Choroid plexus epithelial cell (primary cell): ENCODE measurements around the gene PRKAB1.
A peak's percentile ranks its signal among the peaks of the same experiment; 100 is the strongest.

Experiments
- DNase-seq: peaks from one replicate; pipeline ENCODE4 v3.0.0-alpha.2; 2010; ENCODE audit warnings: low read depth
- H3K4me3 ChIP-seq: 2 replicates; pipeline ENCODE4 v1.5.1; 2011; ENCODE audit warnings: low read depth, mild to moderate bottlenecking, control low read depth, low read length, moderate library complexity
- TF ChIP-seq, protein P1 (sequence below): conservative IDR thresholded peaks from 2 replicates; pipeline ENCODE4 v1.5.1; 2011; ENCODE audit warnings: low read depth, mild to moderate bottlenecking, control low read depth, inconsistent platforms, low read length, moderate library complexity

PRKAB1 gene

DNA sequence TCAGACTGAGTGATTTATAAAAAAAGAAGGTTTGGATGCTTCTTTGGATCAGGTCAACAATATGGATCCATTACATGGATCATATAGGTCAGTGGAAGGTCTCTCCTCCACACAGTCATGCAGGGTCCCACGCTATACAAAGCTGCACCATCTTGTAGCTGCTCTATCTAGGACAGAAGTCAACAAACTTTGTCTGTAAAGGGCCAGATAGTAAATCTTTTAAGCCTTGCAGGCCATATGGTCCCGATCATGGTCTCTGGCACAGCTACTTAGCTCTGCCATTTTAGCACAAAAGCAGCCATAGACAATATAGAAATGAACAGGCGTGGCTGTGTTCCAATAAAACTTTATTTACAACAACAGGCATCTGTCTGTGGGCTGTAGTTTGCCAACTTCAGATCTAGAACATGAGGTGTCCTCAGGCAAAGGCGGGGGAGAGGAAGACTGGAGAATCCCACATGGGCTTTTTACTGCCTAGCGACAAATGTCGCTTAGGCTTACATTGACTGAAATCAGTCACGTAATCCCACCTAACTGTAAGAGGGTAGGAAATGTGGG, 37.6 kb upstream of the PRKAB1 start:
- H3K4me3 ChIP-seq = no peak overlapping the region
- TF ChIP-seq, protein P1, sequence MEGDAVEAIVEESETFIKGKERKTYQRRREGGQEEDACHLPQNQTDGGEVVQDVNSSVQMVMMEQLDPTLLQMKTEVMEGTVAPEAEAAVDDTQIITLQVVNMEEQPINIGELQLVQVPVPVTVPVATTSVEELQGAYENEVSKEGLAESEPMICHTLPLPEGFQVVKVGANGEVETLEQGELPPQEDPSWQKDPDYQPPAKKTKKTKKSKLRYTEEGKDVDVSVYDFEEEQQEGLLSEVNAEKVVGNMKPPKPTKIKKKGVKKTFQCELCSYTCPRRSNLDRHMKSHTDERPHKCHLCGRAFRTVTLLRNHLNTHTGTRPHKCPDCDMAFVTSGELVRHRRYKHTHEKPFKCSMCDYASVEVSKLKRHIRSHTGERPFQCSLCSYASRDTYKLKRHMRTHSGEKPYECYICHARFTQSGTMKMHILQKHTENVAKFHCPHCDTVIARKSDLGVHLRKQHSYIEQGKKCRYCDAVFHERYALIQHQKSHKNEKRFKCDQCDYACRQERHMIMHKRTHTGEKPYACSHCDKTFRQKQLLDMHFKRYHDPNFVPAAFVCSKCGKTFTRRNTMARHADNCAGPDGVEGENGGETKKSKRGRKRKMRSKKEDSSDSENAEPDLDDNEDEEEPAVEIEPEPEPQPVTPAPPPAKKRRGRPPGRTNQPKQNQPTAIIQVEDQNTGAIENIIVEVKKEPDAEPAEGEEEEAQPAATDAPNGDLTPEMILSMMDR = no peak
- DNase-seq = no peak

DNA sequence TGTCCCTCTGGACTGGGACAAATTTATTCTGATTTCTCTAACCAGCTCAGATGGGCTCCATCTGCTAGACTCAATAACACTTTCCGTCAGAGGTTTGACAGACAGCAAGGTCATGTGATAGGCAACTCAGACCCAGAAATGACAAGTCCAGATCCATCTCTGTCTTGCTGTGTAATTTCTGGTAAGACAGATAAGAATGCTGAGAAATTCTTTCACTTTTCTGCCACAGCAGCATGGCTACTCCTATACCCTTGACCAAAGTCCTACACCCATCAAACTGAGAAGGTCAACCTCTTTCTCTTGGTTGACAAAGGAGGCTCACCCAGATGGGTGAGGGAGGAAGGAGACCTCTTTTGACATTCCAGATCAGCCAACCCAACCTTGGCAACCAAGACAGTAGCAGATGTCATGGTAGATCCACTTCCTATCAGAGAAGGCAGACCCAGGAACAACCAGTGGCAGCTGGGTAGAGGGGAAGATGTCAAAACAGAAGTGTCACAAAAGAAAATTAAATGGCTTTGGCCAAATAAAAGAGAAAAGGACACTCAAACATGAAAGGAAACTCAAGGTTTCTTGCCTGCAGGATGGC, 36.9 kb upstream of the PRKAB1 start:
- no peak overlapping the region for H3K4me3 ChIP-seq
- TF ChIP-seq, protein P1 = no peak

GRCh38 chr12:119631930-119632678, 35.8 kb upstream of the PRKAB1 start:
- H3K4me3 ChIP-seq = no peak overlapping the region
- TF ChIP-seq, protein P1 = no peak
- DNase-seq = no peak

More for the DNA sequence above, 36.9 kb upstream of the PRKAB1 start:
- no peak for DNase-seq

GRCh38 chr12:119634743-119635142, 33.2 kb upstream of the PRKAB1 start:
- DNase-seq = no peak
- TF ChIP-seq, protein P1 = no peak
- no peak overlapping the region for H3K4me3 ChIP-seq

DNA sequence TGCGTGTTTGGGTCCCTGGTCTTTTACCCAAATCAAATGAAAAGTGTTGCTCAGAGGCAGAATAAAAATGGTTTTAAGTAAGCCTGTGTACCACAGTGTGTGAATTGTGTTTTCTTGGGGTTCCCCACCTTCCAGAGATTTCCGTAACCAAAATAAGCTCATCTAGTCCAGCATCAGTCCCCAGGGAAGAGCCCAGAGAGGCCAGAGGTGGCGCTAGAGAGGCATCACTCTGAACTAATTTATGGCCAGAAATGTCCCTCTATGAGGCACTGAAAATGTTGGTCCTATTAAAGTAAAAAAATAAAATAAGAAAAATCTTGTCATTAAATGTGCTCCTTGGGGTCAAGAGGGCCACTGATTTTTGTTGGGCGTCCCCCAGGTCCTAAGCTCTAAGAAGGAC, 24.9 kb upstream of the PRKAB1 start:
- DNase-seq = no peak
- TF ChIP-seq, protein P1 = peak; percentile 32
- H3K4me3 ChIP-seq = no peak overlapping the region

DNA sequence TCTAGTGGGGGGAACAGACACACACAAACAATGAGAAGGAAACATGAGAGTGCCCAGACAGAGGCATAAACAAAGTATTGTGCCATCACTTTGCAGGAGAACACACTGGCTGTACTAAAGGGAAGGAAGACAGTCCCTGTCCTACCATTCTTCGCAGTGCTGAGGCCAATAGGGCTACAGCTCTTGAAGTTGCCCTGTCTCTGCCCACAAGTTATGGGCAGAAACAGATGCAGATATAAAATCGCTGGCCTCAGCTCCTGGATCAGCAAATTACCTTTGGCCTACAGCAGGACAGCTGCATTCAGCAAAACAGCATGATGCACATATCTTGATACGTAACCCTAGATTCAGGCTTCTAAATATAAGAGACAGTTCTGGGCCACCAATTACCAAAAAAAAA, 23.0 kb upstream of the PRKAB1 start:
- TF ChIP-seq, protein P1 = no peak
- no peak for DNase-seq
- H3K4me3 ChIP-seq = no peak overlapping the region

DNA sequence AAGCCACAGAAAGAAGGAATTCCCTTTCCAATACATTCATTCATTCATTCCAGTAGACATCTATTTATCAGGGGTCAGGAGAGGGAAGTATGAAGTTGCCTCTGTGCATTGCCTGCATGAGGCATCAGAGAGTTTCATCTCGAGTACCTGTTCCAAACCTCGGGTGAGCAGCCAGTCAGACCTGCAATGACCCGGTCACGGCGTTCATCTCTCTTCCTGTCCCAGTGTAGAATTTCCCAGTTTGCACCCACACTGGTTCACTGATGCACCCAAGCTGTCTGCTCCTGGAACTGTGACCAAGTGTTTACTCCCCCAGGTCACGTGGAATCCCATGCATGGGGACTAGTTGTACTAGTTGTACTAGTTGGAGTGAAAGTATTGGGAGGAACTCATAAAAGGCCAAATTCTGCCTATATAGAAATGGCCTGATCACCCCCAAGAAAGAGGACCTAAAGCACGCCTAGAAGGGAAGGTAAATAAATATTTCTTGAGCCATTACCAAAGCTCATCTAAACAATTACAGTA, 22.3 kb upstream of the PRKAB1 start:
- no peak for DNase-seq
- TF ChIP-seq, protein P1 = no peak
- H3K4me3 ChIP-seq = no peak overlapping the region
